ENCODE results near the gene CTSD. TPM values are rescaled to one million over a fixed set of nuclear protein-coding genes. Genes with fewer than 3 reads are reported as not detected.

CTSD gene
- total and polyA plus RNA-seq, 2 of the 4 experiments (the other 2 are of a cell fraction) = 39.8 to 166 TPM

DNA sequence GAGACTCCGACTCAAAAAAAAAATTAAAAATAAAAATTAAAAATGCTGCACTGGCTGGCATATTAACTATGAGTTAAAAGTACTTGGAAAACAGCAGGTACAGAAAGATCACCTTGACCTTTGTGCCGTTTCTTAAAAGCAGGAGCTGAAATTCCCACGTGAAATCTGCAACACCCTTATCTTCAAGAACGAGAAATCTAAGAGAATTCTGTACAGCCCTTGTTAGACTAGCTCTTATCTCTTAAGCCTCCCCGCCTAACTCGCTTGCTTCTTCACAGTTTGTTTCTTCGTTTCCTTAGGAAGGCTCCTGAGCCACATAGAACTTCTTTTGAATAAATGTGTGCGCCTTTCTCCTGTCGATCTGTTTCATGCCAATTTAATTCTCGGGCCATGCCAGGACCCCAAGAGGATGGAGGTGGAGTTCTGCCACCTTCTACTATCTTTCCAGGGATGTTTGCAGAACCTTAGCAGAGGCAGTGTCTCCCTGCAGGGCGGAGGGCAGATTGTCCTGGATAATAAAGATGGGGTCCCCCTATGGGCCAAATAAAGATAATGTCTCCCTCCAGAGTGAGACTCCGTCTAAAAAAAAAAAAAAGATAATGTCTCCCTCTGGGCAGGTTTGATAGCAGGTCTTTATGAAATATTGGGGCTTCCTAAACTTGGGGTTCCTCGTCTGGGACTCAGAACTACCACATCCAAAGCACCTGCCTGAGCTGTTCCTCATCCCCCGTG, 43.7 kb upstream of the CTSD start:
- H3K36me3 ChIP-seq (ENCODE audit: control insufficient read depth, insufficient read depth, low read length) = no peaks in the 10 kb centered on the region
- ChIA-PET CTCF (no interaction called here), POLR2A (ENCODE audit: unreplicated experiment) (no interaction called here)
- H3K56ac ChIP-seq (ENCODE audit: extremely low read depth, insufficient read depth, low read length) = no peak overlapping the region
- no peak overlapping the region for H2BK120ac ChIP-seq (ENCODE audit: low read depth, low read length)
- no peak overlapping the region for H2BK5ac ChIP-seq (ENCODE audit: low read depth, low read length, poor library complexity, severe bottlenecking)
- H2AK9ac ChIP-seq (replicated peaks; ENCODE audit: low read depth, low read length, poor library complexity) = no peak overlapping the region
- H4K5ac ChIP-seq (ENCODE audit: low read depth, low read length) = no peak overlapping the region
- H3K4me1 ChIP-seq (ENCODE audit: control insufficient read depth, insufficient read depth, low read length) = no peaks in the 10 kb centered on the region
- no peaks in the 10 kb centered on the region for H3K9me1 ChIP-seq (ENCODE audit: insufficient read depth, low read length)
- H3K4ac ChIP-seq (ENCODE audit: low read depth, low read length) = no peak overlapping the region
- in situ Hi-C loops (cut with MboI; ENCODE audit: low sequenced_read_pairs) (no loop called here), intact Hi-C loops (cut with micrococcal nuclease) (no loop called here), dilution Hi-C loops (cut with HindIII; ENCODE audit: low sequenced_read_pairs, unreplicated experiment) (no loop called here)
- peaks cover 42% of the 10 kb centered on the region for H3K27me3 ChIP-seq (ENCODE audit: control insufficient read depth, insufficient read depth, low read length)
- H2AFZ ChIP-seq (replicated peaks; ENCODE audit: low read length, poor library complexity) = no peak overlapping the region
- BruUV-seq (replicated peaks) = no TSS peak
- TF ChIP-seq, protein P1, sequence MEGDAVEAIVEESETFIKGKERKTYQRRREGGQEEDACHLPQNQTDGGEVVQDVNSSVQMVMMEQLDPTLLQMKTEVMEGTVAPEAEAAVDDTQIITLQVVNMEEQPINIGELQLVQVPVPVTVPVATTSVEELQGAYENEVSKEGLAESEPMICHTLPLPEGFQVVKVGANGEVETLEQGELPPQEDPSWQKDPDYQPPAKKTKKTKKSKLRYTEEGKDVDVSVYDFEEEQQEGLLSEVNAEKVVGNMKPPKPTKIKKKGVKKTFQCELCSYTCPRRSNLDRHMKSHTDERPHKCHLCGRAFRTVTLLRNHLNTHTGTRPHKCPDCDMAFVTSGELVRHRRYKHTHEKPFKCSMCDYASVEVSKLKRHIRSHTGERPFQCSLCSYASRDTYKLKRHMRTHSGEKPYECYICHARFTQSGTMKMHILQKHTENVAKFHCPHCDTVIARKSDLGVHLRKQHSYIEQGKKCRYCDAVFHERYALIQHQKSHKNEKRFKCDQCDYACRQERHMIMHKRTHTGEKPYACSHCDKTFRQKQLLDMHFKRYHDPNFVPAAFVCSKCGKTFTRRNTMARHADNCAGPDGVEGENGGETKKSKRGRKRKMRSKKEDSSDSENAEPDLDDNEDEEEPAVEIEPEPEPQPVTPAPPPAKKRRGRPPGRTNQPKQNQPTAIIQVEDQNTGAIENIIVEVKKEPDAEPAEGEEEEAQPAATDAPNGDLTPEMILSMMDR (conservative IDR thresholded peaks at IDR 0.05; ENCODE audit: low read depth, low read length) = no peak
- TF ChIP-seq BHLHE40 (IDR thresholded peaks at IDR 0.05; ENCODE audit: low read depth, low read length) (no peak), RFX5 (IDR thresholded peaks at IDR 0.05; ENCODE audit: low read depth, low read length) (no peak), RAD21 (IDR thresholded peaks at IDR 0.05; ENCODE audit: low read length) (no peak)
- H3K79me1 ChIP-seq (ENCODE audit: low read depth in 1 of 2, low read length in 2 of 2) = no peaks in the 10 kb centered on the region
- no peak overlapping the region for H2AK5ac ChIP-seq (ENCODE audit: low read depth, low read length)
- H4K20me1 ChIP-seq (ENCODE audit: insufficient read depth, low read length) = no peaks in the 10 kb centered on the region
- no peak for ATAC-seq (ENCODE audit: low read depth)
- no peak overlapping the region for H3K27ac ChIP-seq (ENCODE audit: insufficient read depth, low read length)
- no peak overlapping the region for H3K9ac ChIP-seq (ENCODE audit: low read depth, low read length)
- no peak overlapping the region for H2BK20ac ChIP-seq (ENCODE audit: low read depth, low read length)
- H4K8ac ChIP-seq (ENCODE audit: low read depth in 2 of 2, low read length in 2 of 2) = no peak overlapping the region
- 89% methylated on average over 3 of the region's 14 CpGs; no CpG with 5 or more reads in 1 of the 2 experiments for WGBS, 2 experiments (ENCODE audit: extremely low coverage in 2 of 2, insufficient read length in 1 of 2)
- H3K14ac ChIP-seq (replicated peaks; ENCODE audit: low read depth, low read length) = no peak overlapping the region
- H3K4me3 ChIP-seq (ENCODE audit: insufficient read depth, low read depth, low read length) = no peak overlapping the region
- H3K4me2 ChIP-seq (ENCODE audit: low read depth, low read length) = no peak overlapping the region
- H3K9me3 ChIP-seq (ENCODE audit: control insufficient read depth, insufficient read depth, low read length) = peaks cover 6% of the 10 kb centered on the region
- no peak for DNase-seq
- H3K18ac ChIP-seq (ENCODE audit: low read depth, low read length) = no peak overlapping the region
- no peak overlapping the region for H3K23ac ChIP-seq (ENCODE audit: low read depth, low read length)
- H4K91ac ChIP-seq (ENCODE audit: insufficient read depth, low read depth, low read length) = no peak overlapping the region
- no peak overlapping the region for H2BK15ac ChIP-seq (ENCODE audit: low read depth, low read length)

Data from IMR-90 (cell line).